Kidney (tissue), 14 donors: Measurements from ENCODE around the gene PTPRK. TPM values are rescaled to one million over a fixed set of nuclear protein-coding genes. Genes with fewer than 3 reads are reported as not detected.
A peak's percentile ranks its signal among the peaks of the same experiment; 100 is the strongest.

Experiments used
- DNase-seq, 5 donors: peaks; one replicate each; pipeline ENCODE4 v3.0.0-alpha.2; 2013 to 2020
- FAIRE-seq: peaks from 2 replicates; lab custom pipeline; 2012; peaks lifted over from hg19 to GRCh38; lab: Jason Lieb, UNC
- H3K27ac ChIP-seq, 2 donors: one replicate each; pipeline ENCODE4 v1.7.0; 2013; ENCODE audit warnings: low read depth in 2 of 2, low read length in 2 of 2, inconsistent platforms in 1 of 2
- H3K27me3 ChIP-seq: one replicate; pipeline ENCODE4 v1.7.1; 2013; ENCODE audit warnings: low read length, inconsistent platforms; ENCODE audit not compliant: control insufficient read depth, insufficient read depth
- H3K36me3 ChIP-seq, 3 donors: one replicate each; pipeline versions ENCODE4 v1.7.0 to v1.7.1; 2013; ENCODE audit warnings: low read length in 3 of 3, control low read depth in 1 of 3, inconsistent platforms in 1 of 3; ENCODE audit not compliant: insufficient read depth in 3 of 3, control insufficient read depth in 2 of 3
- H3K4me1 ChIP-seq, 3 donors: one replicate each; pipeline versions ENCODE4 v1.7.0 to v1.7.1; 2013; ENCODE audit warnings: low read length in 3 of 3, inconsistent platforms in 1 of 3, low read depth in 1 of 3; ENCODE audit not compliant: control insufficient read depth in 2 of 3, insufficient read depth in 2 of 3
- H3K4me3 ChIP-seq, 3 donors: one replicate each; pipeline versions ENCODE4 v1.7.0 to v1.8.1; 2013; ENCODE audit warnings: low read length in 3 of 3, control low read depth in 1 of 3, inconsistent platforms in 1 of 3
- H3K9ac ChIP-seq, 3 donors: one replicate each; pipeline versions ENCODE4 v1.7.0 to v1.7.1; 2013; ENCODE audit warnings: low read length in 3 of 3, control low read depth in 1 of 3, inconsistent platforms in 1 of 3
- H3K9me3 ChIP-seq, 3 donors: one replicate each; pipeline versions ENCODE4 v1.7.0 to v1.7.1; 2013; ENCODE audit warnings: low read length in 3 of 3, control low read depth in 1 of 3, inconsistent platforms in 1 of 3; ENCODE audit not compliant: control insufficient read depth in 2 of 3, insufficient read depth in 1 of 3
- intact Hi-C: fragments of 100-400 bp; cut with DNase I; formaldehyde crosslinking; loops from one replicate; pipeline ENCODE4 v1.11.1; 2022
- polyA plus RNA-seq: library from polyadenylated mRNA; stranded (reverse); fragments of 350-450 nt; fragmentation: Illumina TruSeq; extraction: RNeasy Lipid Tissue Mini Kit (QIAGEN cat#74804); gene quantifications from one replicate; pipeline ENCODE4 v1.2.3, GENCODE V29; 2014; ENCODE audit warnings: low read depth, low replicate concordance; ENCODE audit not compliant: insufficient read depth
- total RNA-seq: library from RNA; stranded (reverse); fragmentation: NEBNext Ultra II Directional; extraction: Animal tissue kit (Norgen Biotek cat#: 25700); gene quantifications from one replicate; pipeline ENCODE4 v1.2.1, GENCODE V29; 2021
- TF ChIP-seq, protein P1 (sequence below): IDR thresholded peaks from 3 replicates; pipeline ENCODE4 v1.5.1; 2012; ENCODE audit warnings: mild to moderate bottlenecking, moderate library complexity, borderline replicate concordance; ENCODE audit not compliant: insufficient read depth; ENCODE audit errors: extremely low read depth
- donor health status: control.
- donor health status: control.
- donor health status: control.
- donor health status: control.
- donor health status: control.
- donor health status: DM: yes; HTN: yes; CAD: no.
- donor health status: Normal renal cell carcinoma (clear cell type).

The PTPRK gene
- total and polyA plus RNA-seq, 2 donors from 2014 or later: 9.2 to 72.8 TPM

GRCh38 chr6:128526152-128526914 lies 5.9 kb upstream of the PTPRK start:
- H3K9me3 ChIP-seq: no peaks in the 10 kb centered on the region
- H3K27me3 ChIP-seq: no peaks in the 10 kb centered on the region
- TF ChIP-seq, protein P1, sequence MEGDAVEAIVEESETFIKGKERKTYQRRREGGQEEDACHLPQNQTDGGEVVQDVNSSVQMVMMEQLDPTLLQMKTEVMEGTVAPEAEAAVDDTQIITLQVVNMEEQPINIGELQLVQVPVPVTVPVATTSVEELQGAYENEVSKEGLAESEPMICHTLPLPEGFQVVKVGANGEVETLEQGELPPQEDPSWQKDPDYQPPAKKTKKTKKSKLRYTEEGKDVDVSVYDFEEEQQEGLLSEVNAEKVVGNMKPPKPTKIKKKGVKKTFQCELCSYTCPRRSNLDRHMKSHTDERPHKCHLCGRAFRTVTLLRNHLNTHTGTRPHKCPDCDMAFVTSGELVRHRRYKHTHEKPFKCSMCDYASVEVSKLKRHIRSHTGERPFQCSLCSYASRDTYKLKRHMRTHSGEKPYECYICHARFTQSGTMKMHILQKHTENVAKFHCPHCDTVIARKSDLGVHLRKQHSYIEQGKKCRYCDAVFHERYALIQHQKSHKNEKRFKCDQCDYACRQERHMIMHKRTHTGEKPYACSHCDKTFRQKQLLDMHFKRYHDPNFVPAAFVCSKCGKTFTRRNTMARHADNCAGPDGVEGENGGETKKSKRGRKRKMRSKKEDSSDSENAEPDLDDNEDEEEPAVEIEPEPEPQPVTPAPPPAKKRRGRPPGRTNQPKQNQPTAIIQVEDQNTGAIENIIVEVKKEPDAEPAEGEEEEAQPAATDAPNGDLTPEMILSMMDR: no peak
- intact Hi-C loops: no loop called here
- no peaks in the 10 kb centered on the region for H3K36me3 ChIP-seq
- no peak overlapping the region for H3K4me3 ChIP-seq
- no peak overlapping the region for H3K9ac ChIP-seq
- H3K27ac ChIP-seq: no peak overlapping the region
- FAIRE-seq (no peak), DNase-seq (no peak)
- peaks cover 0 to 2% (median 0%) of the 10 kb centered on the region in 3 donors for H3K4me1 ChIP-seq

- intact Hi-C loops: no loop called here
- TF ChIP-seq, protein P1: no peak
- H3K36me3 ChIP-seq: no peaks in the 10 kb centered on the region
Observed at GRCh38 chr6:128525406-128525805, 5.0 kb upstream of the PTPRK start.

DNA sequence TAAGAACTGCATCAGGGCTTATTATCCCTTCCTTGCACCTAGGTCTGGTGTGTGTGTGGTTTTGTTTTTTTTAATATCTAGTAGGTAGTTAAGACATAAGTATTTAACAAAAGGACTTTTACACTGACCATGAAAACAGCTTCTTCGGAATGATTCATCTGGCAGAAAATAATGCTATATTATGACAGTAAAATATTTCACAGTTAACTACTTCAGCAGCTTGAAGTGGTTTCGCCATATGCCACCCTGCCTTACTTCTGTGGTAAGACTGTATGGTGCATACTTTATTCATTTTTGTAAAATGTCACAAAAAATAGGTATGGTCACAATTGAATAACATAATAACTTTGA lies 858 bp upstream of the PTPRK start:
- TF ChIP-seq, protein P1: no peak
- intact Hi-C loops: no loop called here
- Histone ChIP-seq H3K9me3 (no peaks in the 10 kb centered on the region), H3K4me1 (peaks cover 0 to 19% (median 0%) of the 10 kb centered on the region in 3 donors), H3K9ac (peak overlapping the region in 2 of 3 donors; percentile 89 to 93), H3K4me3 (peak overlapping the region; percentile 75 to 82 (median 75)), H3K27me3 (no peaks in the 10 kb centered on the region), H3K36me3 (no peaks in the 10 kb centered on the region), H3K27ac (peak overlapping the region; percentile 93 to 95)
- DNase-seq: no peak
- FAIRE-seq: no peak

More at GRCh38 chr6:128525406-128525805, 5.0 kb upstream of the PTPRK start:
- H3K4me1 ChIP-seq: peaks cover 0 to 4% (median 0%) of the 10 kb centered on the region in 3 donors
- no peak overlapping the region for H3K9ac ChIP-seq
- no peak overlapping the region for H3K27ac ChIP-seq
- H3K9me3 ChIP-seq: no peaks in the 10 kb centered on the region
- H3K4me3 ChIP-seq: no peak overlapping the region
- FAIRE-seq (no peak), DNase-seq (no peak)
- no peaks in the 10 kb centered on the region for H3K27me3 ChIP-seq
